Measurements from ENCODE around the gene GTPBP1.
A peak's percentile ranks its signal among the peaks of the same experiment; 100 is the strongest.

Gene GTPBP1

DNA sequence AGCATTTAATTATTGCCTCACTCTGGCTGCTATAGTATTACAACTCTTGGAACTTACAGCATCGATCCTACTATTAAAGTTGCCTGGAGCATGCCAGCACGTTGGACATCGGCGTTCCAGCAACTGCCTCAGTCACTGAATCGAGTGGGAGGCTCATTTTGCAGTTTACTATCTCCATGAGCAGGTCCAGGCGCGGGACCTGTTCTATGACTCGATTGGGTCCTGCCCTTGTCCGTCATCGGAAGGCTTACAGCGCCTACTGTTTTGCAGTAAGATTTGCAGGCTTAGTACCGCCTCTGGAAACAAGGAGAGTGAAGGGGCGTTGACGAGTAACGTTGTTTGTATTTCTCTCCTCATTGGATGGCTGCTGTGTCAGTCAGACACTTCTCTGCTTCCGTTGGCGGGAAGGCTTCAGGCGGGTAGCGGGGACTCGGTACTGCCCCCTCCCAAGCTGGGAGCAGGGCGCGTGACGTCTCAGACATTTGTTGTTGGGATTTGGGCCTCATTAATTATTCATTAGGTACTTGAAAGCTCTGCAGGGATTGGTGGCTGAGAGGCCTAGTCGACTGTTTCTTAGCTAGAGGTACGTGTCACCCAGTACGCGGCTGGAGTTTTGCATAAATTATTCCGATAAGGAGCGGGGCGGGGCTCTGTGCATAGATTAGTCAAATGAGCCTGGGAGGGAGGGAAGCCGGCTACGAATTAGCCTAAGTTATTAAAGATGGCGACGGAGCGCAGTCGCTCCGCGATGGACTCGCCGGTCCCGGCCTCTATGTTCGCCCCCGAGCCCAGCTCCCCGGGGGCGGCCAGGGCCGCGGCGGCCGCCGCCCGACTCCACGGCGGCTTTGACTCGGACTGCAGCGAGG lies at the start of gene GTPBP1:
Gene GTPBP1, plus strand, starts transcription at position 710 of the 866 bp plus-strand sequence. Its CDS starts 12 bp downstream, at position 722.
- peak; percentile 95 for DNase-seq

DNA sequence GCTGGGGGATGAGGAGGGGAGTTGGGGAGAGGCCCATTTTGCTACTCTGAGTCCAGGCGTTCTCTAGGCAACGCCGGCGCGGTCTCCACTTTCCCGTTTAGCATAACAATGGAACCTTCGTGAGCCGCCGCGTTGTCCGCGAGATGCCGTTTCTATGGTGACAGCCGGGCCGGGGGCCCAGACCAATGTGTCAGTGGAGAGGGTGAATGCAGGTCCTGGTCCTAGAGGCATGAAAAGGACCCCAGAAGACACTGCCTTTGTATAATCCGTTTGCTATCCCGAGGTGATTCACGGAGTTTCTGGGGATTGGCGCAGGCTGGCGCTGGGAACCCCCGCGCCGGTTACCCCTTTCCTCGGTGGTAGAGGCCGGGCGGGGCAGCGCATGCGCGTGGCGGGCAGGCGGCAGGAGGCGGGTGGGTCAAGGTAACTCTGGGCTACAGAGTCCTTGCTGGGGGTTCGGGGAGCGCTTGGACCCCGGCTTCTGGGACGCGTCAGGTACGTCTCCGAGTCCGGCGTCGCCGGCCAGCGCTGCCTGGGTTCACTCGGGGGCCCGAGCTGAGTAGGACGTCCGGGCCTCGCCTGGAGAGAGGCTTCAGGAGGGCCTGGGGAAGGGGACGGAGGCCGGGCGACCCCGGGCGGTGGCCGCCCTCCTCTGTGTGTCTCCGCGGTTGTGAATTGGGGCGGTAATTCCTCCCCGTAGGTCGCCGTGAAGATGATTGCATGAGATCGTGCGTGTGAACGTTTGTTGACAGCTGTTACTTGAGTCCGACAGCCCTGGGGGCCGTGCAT lies 49.3 kb upstream of the GTPBP1 start, which contains the start of the genes CBY1 and FAM227A:
Gene CBY1, plus strand, starts transcription at position 383 of the 789 bp plus-strand sequence. CDS start 11,417 bp downstream, outside the sequence.
Gene FAM227A, minus strand, starts transcription at position 137 of the 789 bp plus-strand sequence. CDS start 6,224 bp downstream, outside the sequence.
- peak; percentile 22 for DNase-seq

DNA sequence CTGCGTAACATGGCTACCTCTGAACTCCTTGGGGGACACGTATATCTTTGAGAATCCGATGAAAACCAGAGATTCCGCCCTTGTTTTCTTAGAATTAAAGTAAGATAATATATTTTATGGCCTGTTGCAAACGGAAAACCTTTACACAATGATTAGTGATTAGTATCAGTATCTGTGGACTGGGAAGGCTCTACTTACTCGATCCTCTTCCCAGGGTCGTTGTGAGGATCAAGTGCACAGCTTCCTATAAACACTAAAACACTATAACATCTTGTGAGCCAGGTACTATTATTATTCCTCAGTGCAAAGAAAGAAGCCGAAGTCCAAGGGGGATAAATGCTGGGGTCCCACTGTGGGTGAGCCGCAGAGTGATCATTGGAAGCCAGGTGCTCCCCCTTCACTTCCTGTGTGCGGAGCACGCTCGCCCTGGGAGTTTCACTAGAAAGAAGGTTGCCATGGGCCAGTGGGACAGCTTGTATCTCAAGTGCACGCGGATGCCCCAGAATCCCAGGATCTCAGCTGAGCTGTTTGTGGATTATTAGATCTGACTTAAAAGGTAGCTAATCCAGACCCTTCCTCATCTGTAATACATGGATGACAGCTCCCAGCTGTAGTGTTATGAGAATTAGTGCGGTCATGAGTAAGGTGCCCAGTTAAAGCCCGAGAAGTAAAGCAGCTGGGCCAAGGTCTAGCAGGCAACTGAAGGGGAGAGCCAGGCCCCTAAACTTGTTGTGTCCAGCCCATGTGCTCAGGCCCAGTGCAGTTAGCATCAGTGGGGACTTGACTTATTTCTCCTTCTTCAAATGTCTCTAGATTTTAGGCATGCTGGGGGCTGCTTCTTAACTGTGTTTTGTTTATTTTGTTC lies 48.5 kb upstream of the GTPBP1 start:
- no peak for DNase-seq

DNA sequence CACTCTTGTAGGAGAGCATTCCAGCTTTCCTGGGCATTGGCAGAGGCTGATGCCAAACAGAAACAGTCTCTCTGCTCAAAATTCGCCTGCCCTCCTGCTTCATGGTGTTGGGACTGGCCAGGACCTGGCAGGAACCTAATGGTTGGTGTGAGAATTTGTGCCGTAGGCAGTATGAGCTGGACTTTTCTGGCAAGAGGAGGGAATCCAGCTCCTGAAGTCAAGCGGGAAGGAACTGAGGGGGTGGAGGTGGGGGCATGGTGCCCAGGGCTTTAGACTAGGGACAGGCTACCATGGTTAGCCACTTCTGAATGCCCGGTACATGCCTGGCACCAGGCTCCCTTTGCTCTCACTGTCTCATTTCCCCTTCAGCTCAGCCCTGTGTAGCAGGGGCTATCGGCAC lies 30.9 kb upstream of the GTPBP1 start:
- no peak for DNase-seq

DNA sequence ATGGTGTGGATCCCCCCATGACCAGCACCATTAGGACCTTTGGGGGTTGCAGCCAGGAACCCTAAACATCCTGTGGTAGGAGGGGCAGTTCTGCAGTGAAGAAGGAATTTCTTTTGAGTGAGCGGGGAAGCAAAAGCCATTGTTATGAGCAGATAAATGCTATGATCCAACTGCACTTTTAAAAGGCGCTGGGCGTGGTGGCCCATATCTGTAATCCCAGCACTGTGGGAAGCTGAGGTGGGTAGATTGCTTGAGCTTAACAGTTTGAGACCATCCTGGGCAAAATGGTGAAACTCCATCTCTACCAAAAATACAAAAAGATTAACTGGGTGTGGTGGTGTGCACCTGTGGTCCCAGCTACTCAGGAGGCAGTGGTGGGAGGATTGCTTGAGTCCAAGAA lies 29.9 kb upstream of the GTPBP1 start:
- no peak for DNase-seq

DNA sequence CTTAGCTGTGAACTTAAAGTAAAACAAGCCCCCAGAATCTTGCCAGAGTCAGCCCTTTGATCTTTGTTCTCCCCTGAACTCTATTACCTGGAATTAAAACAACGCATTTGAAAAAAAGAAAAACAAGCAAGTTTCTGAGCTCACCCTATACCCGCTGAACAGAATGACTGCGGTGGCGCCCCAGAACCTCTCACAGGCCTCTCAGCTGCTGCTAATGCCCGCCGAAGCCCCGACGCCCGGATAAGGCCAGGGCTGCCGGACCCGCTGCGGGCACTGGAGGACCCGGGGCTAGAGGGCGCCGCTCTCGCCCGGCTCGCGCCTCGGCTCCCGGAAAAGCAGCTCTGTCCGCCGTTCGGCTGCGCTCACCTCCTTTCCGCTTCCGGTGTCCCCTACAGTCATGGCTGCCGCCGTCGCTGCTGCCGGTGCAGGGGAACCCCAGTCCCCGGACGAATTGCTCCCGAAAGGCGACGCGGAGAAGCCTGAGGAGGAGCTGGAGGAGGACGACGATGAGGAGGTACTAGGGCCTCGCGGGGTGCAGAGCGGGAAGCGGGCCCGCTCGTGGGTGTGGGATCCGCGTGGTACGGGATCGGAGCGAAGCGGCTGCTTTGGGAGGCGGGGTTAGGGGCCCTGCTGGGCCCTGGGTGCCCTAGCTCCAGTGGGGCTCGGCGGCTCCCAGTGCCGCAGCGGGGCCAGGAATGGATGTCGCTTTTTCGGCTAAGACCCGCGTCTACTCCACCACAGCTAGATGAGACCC lies 24.0 kb upstream of the GTPBP1 start, which contains the start of gene TOMM22:
Gene TOMM22, plus strand, starts transcription at position 376 of the 754 bp plus-strand sequence. Its CDS starts 22 bp downstream, at position 398.
- no peak for DNase-seq

DNA sequence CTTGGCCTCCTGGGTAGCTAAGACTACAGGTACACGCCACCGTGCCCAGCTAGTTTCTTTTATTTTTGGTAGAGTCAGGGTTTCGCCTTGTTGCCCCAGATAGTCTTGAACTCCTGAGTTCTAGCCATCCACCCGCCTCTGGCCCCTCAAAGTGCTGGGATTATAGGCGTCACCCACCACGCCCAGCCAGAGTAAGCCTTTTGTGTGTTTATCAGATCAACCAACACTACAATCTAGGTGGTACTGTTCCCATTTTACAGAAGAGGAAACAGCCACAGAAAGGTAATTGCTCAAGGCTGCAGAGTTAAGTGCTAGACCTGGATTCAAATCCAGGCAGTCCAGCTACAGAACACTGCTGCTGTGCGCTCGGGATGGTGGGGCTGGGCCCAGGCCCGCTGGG lies 20.8 kb upstream of the GTPBP1 start:
- DNase-seq: no peak

DNA sequence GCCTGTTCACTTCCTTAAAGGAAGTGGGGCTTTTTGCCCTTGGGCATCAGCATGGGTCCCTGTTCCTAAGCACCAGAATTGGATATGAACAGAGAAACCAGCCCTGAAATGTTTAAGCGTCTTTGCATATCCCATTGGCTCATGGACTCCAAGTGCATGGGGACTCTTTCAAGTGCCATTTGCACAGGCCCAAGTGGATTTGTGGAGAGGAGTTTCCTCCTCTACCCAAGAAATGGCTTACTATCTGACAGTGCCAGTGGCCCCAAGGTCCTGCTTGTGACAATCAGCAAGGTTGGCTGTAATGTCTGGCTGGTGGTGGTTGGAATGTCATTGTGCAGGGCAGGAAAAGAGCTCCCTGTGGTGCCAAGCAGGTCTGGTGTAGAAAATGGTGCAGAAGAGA lies 20.0 kb upstream of the GTPBP1 start:
- DNase-seq: no peak

DNA sequence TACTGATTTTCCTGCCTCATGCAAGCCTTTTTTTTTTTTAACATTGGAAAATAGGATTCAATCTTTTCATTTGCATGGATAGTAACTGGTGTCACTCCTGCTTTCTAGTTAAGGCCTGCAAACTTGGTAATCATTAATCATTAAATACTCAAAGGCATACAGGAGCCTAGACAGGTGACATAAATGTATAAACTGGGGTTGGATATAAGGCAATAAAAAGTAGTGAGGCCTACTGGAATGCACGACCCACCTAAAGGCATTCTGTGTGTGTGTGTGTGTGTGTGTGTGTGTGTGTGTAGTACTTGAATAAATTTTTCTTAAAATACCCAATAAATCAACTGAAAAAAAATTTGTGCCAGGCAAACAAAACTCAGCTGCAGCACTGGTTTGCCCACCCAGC lies 16.1 kb upstream of the GTPBP1 start:
- no peak for DNase-seq

DNA sequence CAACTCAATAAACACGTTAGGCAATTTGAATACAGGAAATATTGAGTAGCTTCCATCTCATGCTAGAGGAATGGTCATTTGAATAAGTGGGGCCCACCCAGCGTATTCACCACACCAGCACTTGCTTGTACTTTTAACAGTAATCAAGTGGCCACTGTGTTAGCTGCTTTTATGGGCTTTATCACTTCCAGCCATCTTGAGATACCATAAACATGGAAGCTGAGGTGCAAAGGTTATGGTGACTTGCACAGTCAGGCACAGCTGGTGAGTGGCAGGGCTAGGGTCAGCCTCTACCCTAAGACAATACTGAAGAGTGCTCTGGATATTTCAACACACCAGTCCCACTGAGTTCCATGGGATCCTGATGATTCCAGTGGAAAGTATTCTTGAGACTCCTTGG lies 11.7 kb upstream of the GTPBP1 start:
- DNase-seq: no peak

DNA sequence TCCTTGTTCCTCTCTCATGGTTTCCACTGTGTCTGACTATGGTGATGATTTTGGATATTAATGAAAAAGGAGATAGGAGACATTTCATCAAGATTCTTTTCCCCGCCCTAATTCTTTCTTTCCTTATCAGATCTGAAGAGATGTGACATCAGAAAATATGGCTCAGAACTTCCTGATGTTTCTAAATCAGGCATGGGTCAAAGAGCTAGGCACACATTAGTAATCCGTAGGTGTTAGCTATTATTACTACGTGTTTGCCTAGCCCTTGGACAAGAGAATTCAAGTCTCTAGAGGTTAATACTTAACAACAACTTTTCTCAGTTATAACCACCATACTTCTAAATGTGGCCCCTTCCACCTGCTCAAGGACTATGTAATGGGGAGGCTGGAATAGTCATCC lies 10.8 kb upstream of the GTPBP1 start:
- no peak for DNase-seq

DNA sequence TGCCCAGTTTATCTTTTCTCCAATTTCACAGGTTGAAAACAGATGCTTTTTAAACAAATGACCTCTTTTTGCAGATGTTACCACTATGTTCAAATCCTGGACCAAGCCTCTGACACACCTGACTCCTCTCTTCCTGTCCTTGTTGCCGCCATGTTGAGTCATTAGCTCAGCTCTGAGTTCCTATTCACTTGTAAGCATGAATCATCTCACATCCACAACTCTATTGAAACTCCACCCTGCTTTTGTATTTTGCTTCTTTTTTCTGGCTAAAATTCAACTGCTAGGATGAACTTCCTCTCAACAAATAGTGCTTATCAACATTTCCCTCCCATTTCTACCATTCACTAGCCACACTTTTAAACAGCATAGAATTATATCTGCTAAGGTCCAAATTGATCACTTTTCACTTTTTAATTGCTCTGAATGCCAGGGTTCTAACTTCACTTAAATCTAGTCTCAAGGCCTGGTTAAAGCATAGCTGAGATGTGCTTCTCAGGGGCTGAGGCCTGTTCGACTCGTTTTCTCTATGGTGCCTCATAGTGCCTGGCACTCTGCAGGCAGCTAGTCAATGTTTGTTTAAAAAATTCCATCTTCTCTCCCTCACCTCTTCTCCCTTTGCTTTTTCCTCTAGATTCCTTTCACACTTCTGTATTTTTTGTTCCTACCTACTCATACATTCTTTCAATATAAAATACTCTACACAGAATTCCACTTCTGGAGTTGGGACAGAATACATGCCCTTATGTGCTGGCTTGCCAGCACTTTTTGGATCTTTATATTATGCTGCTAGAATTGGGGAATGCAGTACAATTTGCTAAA lies 8.9 kb upstream of the GTPBP1 start:
- no peak for DNase-seq

DNA sequence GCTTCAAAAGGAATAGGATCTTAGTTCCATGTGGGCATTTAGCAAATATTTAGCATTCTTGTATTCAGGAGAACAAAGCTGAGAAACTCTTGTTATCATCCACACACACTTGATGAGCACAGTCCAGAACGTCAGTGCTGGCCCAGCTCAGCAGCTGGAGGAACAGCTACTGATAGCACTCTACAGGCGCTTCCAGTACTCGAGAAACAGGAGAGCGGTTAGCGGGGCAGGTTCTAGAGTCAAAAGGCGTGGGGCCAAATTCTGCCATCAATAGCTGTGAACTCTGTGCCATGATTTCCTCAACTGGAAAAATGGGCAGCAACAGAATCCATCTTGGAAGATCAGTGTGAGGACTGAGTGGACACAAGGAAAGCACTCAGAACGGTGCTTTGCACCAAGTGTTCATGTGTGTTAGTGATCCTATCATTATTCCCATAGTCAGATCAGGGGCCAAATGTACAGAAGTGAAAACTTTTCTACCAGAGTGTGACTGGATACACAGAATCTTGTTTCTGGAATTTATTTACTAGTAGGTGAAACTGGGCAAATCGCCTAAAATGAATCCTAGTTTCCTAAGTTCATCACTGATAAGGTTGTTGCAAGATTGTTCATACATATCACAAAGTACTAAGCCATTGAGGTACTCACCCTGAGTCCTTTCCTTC lies 8.2 kb upstream of the GTPBP1 start:
- no peak for DNase-seq

DNA sequence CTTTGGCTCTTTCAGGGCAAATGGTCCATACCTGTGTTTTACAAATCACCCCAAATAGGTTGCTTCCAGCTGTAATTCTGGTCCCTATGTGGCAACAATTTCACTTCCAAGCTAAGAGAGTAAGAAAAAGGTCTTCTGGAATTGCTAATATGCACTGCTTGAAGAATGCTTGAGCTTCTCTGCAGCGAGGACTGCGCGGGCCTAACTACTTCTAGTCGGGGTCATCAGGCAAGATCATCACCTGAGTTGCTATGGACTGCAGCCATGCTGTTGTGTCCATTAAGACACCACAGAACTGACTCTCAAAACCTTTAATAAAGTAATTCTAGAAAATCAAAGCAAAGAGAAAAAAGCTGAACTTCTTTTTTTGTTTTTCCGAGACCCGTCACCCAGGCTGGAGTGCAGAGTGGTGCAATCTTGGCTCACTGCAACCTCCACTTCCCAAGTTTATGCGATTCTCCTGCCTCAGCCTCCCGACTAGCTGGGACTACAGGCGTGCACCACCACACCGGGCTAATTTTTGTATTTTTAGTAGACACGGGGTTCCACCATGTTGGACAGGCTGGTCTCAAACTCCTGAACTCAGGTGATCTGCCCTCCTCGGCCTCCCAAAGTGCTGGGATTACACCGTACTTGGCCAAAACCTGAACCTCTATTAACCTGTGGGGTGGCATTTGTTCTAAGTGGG lies 7.2 kb upstream of the GTPBP1 start:
- no peak for DNase-seq

DNA sequence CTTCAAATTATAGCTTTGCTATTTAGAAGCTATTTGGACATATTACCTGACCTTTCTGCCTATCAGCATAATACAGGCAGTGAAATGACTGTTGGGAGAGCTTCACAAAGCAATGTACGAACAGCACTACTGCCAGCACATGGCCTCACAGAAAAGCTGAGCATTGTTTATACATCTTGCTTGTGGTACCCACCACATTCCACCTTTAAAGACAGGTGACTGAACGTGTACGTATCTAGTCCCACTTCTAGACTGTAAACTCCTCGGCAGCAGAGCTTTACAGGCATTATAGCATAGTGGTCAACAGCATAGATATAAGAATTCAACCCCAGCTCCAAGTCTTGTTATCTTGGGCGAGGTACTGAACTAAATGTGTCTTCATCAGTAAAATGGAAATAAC lies 6.6 kb upstream of the GTPBP1 start:
- DNase-seq: no peak

DNA sequence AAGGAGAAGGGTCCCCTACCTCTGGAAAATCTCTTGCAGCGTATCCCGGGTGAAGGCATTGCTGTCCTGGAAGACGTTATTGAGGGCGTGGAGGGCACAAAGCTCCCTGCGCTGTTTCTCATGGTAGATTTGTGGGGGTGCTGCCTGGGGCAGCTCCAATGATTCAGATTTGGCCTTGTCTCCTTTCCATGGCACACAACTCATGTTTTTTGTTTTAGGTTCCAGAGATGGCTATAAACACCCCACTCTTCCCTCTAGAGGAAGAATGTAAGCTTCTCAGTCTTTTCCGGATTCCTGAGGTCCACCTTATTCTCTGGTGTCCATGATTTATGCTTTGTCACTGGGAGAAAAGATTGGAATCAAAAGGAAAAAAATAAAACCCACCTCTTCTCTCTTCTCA lies 6.0 kb upstream of the GTPBP1 start:
- no peak for DNase-seq

DNA sequence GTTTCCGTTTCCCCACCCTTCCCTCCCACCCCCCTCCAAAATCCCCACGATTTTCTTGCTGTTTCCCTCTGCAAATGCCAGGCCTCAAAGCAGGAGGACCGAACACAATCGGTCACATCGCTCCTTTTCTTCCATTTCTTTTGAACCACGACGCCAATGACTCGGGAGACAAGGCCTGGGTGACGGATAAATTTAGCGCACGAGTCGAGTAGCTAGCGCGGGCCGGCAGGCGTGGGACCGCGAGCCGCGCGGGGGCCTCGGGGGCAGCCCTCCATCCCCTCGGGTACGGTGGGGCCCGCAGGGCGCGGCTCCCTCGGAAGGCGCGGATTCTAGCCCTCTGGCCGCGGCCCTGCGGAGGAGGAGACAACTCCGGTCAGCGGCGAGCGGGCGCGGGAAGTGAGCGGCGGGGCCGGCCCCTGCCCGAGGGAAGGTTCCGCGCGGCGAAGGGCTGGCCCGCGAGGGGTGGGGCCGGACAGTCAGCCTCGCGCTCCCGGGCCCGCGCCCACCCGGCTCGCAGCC lies 5.4 kb upstream of the GTPBP1 start:
- no peak for DNase-seq

DNA sequence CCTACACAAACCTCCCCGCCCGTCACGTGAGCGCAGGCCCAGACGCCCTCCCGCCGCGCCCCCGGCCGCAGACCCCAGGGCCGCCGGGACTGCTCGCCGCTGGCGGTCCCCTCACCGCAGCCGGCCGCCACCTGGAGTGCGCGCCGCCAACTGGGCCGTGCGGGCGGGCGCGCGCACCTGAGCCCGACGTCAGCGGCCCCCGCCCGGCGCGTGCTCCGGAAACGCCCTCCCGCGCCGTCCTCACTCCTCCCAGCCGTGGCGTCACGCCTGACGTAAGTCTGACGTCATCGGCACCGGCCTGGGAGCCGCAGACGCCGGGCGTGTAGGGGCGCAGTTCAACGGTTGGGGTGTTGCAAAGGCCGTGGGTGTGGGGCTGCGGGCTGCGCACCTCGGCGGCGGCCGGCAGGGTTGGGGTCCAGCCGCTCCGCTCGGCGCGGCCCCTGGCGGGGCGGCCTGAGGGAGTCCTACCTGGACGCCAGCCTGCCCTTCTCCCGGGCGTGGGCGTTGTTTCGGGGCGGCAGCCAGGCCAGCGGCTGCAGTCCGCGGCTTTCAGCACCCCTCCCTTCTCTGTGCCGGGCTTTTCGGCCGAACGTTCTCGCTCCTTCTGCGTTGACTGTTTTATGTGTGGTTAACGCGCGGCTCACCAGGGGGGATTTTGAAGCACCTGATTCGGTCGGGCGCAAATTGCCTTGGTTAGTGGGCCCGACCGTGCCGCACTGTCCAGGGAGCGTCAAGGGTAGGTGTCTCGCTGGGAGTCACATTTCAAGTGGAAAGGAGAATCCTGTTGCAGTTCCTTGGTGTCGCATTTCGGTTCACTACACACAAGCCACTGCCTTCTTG lies 4.7 kb upstream of the GTPBP1 start, which contains the start of gene JOSD1:
Gene JOSD1, minus strand, starts transcription at position 155 of the 840 bp plus-strand sequence. CDS start 956 bp downstream, outside the sequence.
- DNase-seq: peak; percentile 12
